Astrocyte (in vitro differentiated cells and primary cell): ENCODE measurements around the gene IKBKE. TPM values are rescaled to one million over a fixed set of nuclear protein-coding genes. Genes with fewer than 3 reads are reported as not detected.

Experiments used
- DNase-seq: peaks from one replicate; pipeline ENCODE4 v3.0.0-alpha.2; 2010; ENCODE audit warnings: low read depth
- FAIRE-seq: peaks from 2 replicates; lab custom pipeline; 2011; peaks lifted over from hg19 to GRCh38; lab: Jason Lieb, UNC
- H2AFZ ChIP-seq: 2 replicates; pipeline ENCODE4 v1.6.0; 2012; ENCODE audit warnings: low read depth, low read length, inconsistent platforms
- H3K27ac ChIP-seq: 2 replicates; pipeline ENCODE4 v1.5.1; 2011; ENCODE audit warnings: low read depth, low read length, inconsistent platforms
- H3K27me3 ChIP-seq: 2 replicates; pipeline ENCODE4 v1.6.0; 2011; ENCODE audit warnings: low read length, inconsistent platforms; ENCODE audit not compliant: insufficient read depth
- H3K36me3 ChIP-seq: 2 replicates; pipeline ENCODE4 v1.5.1; 2011; ENCODE audit warnings: low read length, inconsistent platforms; ENCODE audit not compliant: insufficient read depth
- H3K4me1 ChIP-seq: 2 replicates; pipeline ENCODE4 v1.5.1; 2011; ENCODE audit warnings: low read length, inconsistent platforms; ENCODE audit not compliant: insufficient read depth
- H3K4me2 ChIP-seq: 2 replicates; pipeline ENCODE4 v1.6.0; 2012; ENCODE audit warnings: low read length, inconsistent platforms
- H3K4me3 ChIP-seq: 2 replicates; pipeline ENCODE4 v1.5.1; 2011; ENCODE audit warnings: low read depth, mild to moderate bottlenecking, low read length, inconsistent platforms; ENCODE audit not compliant: insufficient read depth
- H3K79me2 ChIP-seq: 2 replicates; pipeline ENCODE4 v1.6.0; 2012; ENCODE audit warnings: mild to moderate bottlenecking, low read length, inconsistent platforms; ENCODE audit not compliant: insufficient read depth
- H3K9ac ChIP-seq: 2 replicates; pipeline ENCODE4 v1.6.0; 2012; ENCODE audit warnings: mild to moderate bottlenecking, low read length, inconsistent platforms
- H3K9me3 ChIP-seq: 2 replicates; pipeline ENCODE4 v1.5.1; 2012; ENCODE audit warnings: low read depth, mild to moderate bottlenecking, low read length, inconsistent platforms; ENCODE audit not compliant: insufficient read depth
- H4K20me1 ChIP-seq: 2 replicates; pipeline ENCODE4 v1.6.0; 2012; ENCODE audit warnings: low read length, inconsistent platforms; ENCODE audit not compliant: insufficient read depth
- H3K27ac Mint-ChIP-seq: one replicate; pipeline ENCODE4 v1.8.0; 2021; ENCODE audit warnings: mild to moderate bottlenecking, mixed read lengths; ENCODE audit not compliant: unreplicated experiment
- H3K27me3 Mint-ChIP-seq: one replicate; pipeline ENCODE4 v1.8.0; 2021; ENCODE audit warnings: low read depth, mixed read lengths; ENCODE audit not compliant: unreplicated experiment
- H3K36me3 Mint-ChIP-seq: one replicate; pipeline ENCODE4 v1.8.0; 2021; ENCODE audit warnings: low read depth, mixed read lengths; ENCODE audit not compliant: unreplicated experiment
- H3K4me1 Mint-ChIP-seq: one replicate; pipeline ENCODE4 v1.8.0; 2021; ENCODE audit warnings: low read depth, mixed read lengths; ENCODE audit not compliant: unreplicated experiment
- H3K4me3 Mint-ChIP-seq: one replicate; pipeline ENCODE4 v1.8.0; 2021; ENCODE audit warnings: mild to moderate bottlenecking, moderate library complexity, mixed read lengths; ENCODE audit not compliant: unreplicated experiment
- H3K9me3 Mint-ChIP-seq: one replicate; pipeline ENCODE4 v1.8.0; 2021; ENCODE audit warnings: mild to moderate bottlenecking, mixed read lengths; ENCODE audit not compliant: unreplicated experiment
- EZH2 ChIP-seq: IDR thresholded peaks from 2 replicates; pipeline ENCODE4 v1.6.1; 2012; ENCODE audit warnings: mild to moderate bottlenecking, low read length, inconsistent platforms; ENCODE audit not compliant: insufficient read depth
- total RNA-seq: library from RNA; stranded (reverse); gene quantifications from 2 replicates; pipeline ENCODE4 v1.2.1, GENCODE V29; 2021
- TF ChIP-seq, protein P1 (sequence below): IDR thresholded peaks from 2 replicates; pipeline ENCODE4 v1.5.1; 2011; ENCODE audit warnings: low read depth, mild to moderate bottlenecking, inconsistent platforms, low read length, moderate library complexity; ENCODE audit not compliant: insufficient read depth

Gene IKBKE
- total RNA-seq, 1 donor from 2014 or later: 17.0 TPM

DNA sequence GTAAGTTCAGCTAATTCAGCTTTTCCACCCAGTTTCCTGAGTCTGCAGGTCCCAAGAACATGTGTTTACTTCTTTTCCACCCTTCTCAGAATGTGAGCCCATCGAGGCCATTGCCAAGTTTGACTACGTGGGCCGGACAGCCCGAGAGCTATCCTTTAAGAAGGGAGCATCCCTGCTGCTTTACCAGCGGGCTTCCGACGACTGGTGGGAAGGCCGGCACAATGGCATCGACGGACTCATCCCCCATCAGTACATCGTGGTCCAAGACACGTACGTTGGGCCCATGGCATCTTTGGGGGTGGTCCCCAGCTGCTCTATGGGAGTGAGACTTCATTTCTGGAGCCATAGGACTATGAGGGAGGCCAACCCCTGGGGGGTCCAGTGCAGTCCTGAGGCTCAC, 17.2 kb upstream of the IKBKE start:
- TF ChIP-seq EZH2: no peak
- TF ChIP-seq, protein P1, sequence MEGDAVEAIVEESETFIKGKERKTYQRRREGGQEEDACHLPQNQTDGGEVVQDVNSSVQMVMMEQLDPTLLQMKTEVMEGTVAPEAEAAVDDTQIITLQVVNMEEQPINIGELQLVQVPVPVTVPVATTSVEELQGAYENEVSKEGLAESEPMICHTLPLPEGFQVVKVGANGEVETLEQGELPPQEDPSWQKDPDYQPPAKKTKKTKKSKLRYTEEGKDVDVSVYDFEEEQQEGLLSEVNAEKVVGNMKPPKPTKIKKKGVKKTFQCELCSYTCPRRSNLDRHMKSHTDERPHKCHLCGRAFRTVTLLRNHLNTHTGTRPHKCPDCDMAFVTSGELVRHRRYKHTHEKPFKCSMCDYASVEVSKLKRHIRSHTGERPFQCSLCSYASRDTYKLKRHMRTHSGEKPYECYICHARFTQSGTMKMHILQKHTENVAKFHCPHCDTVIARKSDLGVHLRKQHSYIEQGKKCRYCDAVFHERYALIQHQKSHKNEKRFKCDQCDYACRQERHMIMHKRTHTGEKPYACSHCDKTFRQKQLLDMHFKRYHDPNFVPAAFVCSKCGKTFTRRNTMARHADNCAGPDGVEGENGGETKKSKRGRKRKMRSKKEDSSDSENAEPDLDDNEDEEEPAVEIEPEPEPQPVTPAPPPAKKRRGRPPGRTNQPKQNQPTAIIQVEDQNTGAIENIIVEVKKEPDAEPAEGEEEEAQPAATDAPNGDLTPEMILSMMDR: no peak
- no peak overlapping the region for H3K27ac Mint-ChIP-seq
- Histone ChIP-seq H3K27ac (no peak overlapping the region), H3K4me2 (no peak overlapping the region), H3K9ac (no peak overlapping the region), H3K79me2 (no peaks in the 10 kb centered on the region), H3K4me1 (peaks cover 8% of the 10 kb centered on the region), H3K27me3 (no peaks in the 10 kb centered on the region), H3K4me3 (no peak overlapping the region), H3K9me3 (no peaks in the 10 kb centered on the region), H2AFZ (no peak overlapping the region), H3K36me3 (peaks cover 33% of the 10 kb centered on the region), H4K20me1 (peaks cover 4% of the 10 kb centered on the region)
- H3K27me3 Mint-ChIP-seq: no peaks in the 10 kb centered on the region
- peaks cover 31% of the 10 kb centered on the region for H3K4me1 Mint-ChIP-seq
- peaks cover 50% of the 10 kb centered on the region for H3K36me3 Mint-ChIP-seq
- H3K4me3 Mint-ChIP-seq: no peak overlapping the region
- no peak for DNase-seq
- no peaks in the 10 kb centered on the region for H3K9me3 Mint-ChIP-seq
- no peak for FAIRE-seq

DNA sequence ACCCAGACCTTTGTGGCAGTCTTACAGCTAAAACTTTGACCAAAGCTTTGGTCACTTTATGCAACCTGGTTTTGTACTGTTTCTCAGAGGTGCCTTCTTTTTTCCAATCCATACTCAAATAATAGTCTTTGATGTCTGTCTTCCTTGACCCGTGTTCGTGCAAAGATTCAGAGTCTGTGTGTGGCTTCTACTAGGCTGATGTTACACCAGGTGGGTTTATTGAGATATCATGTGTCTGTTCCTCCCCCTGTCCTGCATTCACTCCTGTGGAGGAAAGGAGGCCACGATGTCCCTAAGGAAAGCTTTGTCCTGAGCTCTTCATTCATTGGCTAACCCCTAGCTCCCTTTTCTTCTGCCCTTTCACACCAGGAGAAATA, 15.0 kb upstream of the IKBKE start:
- no peak overlapping the region for H3K4me3 ChIP-seq
- Mint-ChIP-seq H3K4me1 (peaks cover 20% of the 10 kb centered on the region), H3K9me3 (no peaks in the 10 kb centered on the region), H3K27me3 (no peaks in the 10 kb centered on the region), H3K4me3 (no peak overlapping the region), H3K27ac (peak overlapping the region; percentile 54), H3K36me3 (peaks cover 52% of the 10 kb centered on the region)
- peaks cover 32% of the 10 kb centered on the region for H3K36me3 ChIP-seq
- H3K79me2 ChIP-seq: no peaks in the 10 kb centered on the region
- H3K27ac ChIP-seq: no peak overlapping the region
- H4K20me1 ChIP-seq: no peaks in the 10 kb centered on the region
- H3K4me2 ChIP-seq: no peak overlapping the region
- no peak for DNase-seq
- H3K9ac ChIP-seq: no peak overlapping the region
- peaks cover 7% of the 10 kb centered on the region for H3K4me1 ChIP-seq
- no peaks in the 10 kb centered on the region for H3K27me3 ChIP-seq
- TF ChIP-seq, protein P1: no peak
- TF ChIP-seq EZH2: no peak
- H3K9me3 ChIP-seq: no peaks in the 10 kb centered on the region
- FAIRE-seq: no peak
- H2AFZ ChIP-seq: no peak overlapping the region

DNA sequence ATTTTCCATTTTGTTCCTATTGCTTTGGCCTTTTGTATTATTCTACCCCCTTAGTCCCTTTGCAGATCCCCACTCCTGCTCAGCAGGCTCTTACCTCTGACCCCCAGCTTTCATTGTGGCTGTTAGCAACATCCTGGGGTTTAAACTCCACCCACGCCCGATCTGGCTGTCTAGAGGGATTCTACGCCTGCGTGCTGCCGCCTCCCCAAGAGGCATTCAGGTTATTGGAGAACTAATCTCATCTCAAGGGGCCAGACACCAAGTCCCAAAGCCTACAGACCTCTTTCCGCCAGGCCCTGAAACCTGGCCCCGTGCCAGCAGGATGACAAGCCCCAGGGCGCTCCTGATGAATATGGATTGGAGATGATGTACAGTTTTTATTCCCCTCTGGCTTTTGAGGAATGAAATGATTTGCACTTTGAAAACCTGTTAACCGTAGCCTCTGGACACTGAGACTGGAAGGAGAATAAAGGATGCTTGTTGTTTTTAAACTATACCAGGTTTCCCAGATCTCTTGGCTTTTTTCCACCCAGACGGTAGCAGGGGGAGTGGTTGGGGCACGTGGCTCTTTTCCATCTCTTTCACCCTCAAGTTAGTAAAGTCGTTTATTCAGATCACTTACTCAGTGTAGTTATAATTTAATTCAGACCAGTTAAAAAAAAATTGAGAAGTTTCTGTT, 14.5 kb upstream of the IKBKE start:
- TF ChIP-seq, protein P1: no peak
- no peak for TF ChIP-seq EZH2
- H3K27me3 ChIP-seq: no peaks in the 10 kb centered on the region
- Mint-ChIP-seq H3K4me1 (peaks cover 17% of the 10 kb centered on the region), H3K4me3 (no peak overlapping the region), H3K27me3 (no peaks in the 10 kb centered on the region), H3K9me3 (no peaks in the 10 kb centered on the region), H3K27ac (peak overlapping the region; percentile 54), H3K36me3 (peaks cover 53% of the 10 kb centered on the region)
- H3K79me2 ChIP-seq: no peaks in the 10 kb centered on the region
- peaks cover 7% of the 10 kb centered on the region for H3K4me1 ChIP-seq
- no peak overlapping the region for H3K4me3 ChIP-seq
- H2AFZ ChIP-seq: no peak overlapping the region
- no peak overlapping the region for H3K27ac ChIP-seq
- H4K20me1 ChIP-seq: no peaks in the 10 kb centered on the region
- no peak for FAIRE-seq
- H3K9me3 ChIP-seq: no peaks in the 10 kb centered on the region
- DNase-seq: no peak
- H3K9ac ChIP-seq: no peak overlapping the region
- H3K4me2 ChIP-seq: no peak overlapping the region
- H3K36me3 ChIP-seq: peaks cover 27% of the 10 kb centered on the region
